ENCODE results near the gene ZNF141.
"Not testable (repeated sequence)": the region's sequence is repeated elsewhere in the genome, so short reads cannot be mapped to it uniquely, and the experiment has no call there.

Gene ZNF141

DNA sequence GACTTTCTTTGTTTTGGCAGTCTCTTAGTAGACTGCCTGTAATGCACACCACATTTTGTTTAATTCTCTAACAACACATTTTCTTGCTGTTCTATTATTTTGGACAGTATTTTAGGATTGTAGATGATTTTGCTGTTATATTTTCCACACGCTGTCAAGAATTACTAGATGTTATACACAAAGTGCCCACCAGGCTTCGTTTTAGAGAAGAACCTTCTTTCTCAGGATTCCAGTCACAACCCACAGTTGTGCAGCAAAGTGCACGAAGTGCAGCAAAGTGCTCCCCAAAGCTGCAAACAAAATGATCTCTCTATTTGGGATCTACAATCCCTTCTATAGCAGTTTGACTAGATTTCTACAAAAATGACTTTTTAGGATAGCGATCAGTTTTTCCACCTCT, 2.4 kb downstream of the ZNF141 start:
- peak overlapping the region; percentile 98 for H3K4me3 Mint-ChIP-seq
- no peak overlapping the region for H3K27ac Mint-ChIP-seq
- H3K27me3 Mint-ChIP-seq = no peaks in the 10 kb centered on the region
- peaks cover 31% of the 10 kb centered on the region for H3K4me1 Mint-ChIP-seq
- peaks cover 52% of the 10 kb centered on the region for H3K36me3 Mint-ChIP-seq
- peaks cover 20% of the 10 kb centered on the region for H3K9me3 Mint-ChIP-seq

DNA sequence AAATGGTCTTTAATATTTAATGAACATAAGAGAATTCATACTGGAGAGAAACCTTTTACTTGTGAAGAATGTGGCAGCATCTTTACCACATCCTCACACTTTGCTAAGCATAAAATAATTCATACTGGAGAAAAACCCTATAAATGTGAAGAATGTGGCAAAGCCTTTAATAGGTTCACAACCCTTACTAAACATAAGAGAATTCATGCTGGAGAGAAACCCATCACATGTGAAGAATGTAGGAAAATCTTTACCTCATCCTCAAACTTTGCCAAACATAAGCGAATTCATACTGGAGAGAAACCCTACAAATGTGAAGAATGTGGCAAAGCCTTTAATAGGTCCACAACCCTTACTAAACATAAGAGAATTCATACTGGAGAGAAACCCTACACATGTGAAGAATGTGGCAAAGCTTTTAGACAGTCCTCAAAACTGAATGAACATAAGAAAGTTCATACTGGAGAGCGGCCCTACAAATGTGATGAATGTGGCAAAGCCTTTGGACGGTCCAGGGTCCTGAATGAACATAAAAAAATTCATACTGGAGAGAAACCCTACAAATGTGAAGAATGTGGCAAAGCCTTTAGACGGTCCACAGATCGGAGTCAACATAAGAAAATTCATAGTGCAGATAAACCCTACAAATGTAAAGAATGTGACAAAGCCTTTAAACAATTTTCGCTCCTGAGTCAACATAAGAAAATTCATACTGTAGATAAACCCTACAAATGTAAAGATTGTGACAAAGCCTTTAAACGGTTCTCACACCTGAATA, 35.6 kb downstream of the ZNF141 start:
- no peaks in the 10 kb centered on the region for H3K27me3 Mint-ChIP-seq
- no peaks in the 10 kb centered on the region for H3K4me1 Mint-ChIP-seq
- H3K9me3 Mint-ChIP-seq = peaks cover 9% of the 10 kb centered on the region
- peak overlapping the region; percentile 36 for H3K4me3 Mint-ChIP-seq
- peak overlapping the region; percentile 23 for H3K27ac Mint-ChIP-seq
- H3K36me3 Mint-ChIP-seq = peaks cover 50% of the 10 kb centered on the region

DNA sequence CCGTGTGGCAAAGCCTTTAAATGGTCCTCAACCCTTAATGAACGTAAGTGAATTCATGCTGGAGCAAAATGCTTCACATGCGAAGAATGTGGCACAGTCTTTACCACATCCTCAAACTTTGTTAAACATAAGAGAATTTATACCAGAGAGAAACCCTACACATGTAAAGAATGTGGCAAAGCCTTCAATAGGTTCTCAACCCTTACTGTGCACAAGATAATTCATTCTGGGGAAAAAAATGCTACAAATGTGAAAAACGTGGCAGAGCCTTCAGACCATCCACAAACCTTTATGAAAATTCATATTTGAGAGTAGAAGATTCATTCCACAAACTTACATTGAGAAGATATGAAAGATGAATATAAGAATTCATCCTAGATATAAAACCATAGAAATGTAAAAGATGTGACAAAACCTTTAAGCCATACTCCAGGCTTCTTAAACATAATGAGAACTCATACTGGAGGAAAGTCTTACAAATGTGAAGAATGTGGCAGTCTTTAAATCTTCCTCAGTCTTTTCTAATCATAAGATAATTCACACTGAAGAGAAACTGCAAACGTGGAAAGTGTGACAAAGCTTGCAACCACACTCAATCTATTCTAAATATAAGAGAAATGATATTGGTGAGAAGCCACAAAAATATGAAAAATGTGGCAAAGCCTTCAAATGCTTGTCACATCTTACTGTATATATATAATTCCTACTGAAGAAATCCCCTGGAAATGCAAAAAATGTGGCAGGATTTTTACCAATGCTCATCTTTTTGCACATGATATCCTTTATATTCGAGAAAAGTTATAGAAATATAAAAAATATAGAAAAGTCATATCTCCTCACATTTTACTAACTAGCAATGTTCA, 36.9 kb downstream of the ZNF141 start:
- no peak overlapping the region for H3K27ac Mint-ChIP-seq

DNA sequence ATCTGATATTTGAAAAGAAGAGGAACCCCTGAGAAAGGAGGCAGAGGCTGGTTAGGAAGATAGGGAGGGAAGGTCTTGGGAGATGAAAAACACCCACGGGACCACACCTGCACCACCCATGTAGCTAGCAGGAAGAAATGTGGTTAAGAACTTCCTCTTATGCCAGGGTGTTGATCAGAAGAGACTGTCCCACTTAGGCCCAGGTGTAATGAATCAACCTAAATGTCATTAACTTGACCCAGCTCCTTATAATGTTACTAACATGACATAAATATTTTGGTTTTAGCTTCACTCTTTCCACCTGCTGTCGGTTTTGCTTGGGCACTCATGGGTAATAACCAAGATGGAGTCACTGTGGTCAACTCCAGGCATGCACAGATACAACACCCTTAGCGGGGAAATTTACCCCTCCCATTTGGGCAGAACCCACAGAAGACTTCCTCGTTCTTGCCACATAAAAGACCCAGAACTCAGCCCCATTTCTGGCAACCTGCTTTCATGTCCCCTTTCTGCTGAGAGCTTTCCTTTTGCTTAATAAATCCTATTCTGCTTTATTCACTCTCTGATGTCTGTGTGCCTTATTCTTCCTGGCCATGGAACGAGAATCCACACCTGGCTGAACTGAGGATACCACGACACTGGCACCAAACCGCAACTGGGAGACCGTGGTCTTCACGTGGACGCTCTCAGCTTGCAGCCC, 46.8 kb downstream of the ZNF141 start:
- no peaks in the 10 kb centered on the region for H3K27me3 Mint-ChIP-seq
- H3K4me1 Mint-ChIP-seq = peaks cover 4% of the 10 kb centered on the region
- no peak overlapping the region for H3K27ac Mint-ChIP-seq
- peaks cover 4% of the 10 kb centered on the region for H3K9me3 Mint-ChIP-seq
- H3K36me3 Mint-ChIP-seq = peaks cover 19% of the 10 kb centered on the region
- H3K4me3 Mint-ChIP-seq = no peak overlapping the region

More for the DNA sequence above, 36.9 kb downstream of the ZNF141 start:
- Mint-ChIP-seq H3K4me3 (no peak overlapping the region), H3K4me1 (no peaks in the 10 kb centered on the region), H3K27me3 (no peaks in the 10 kb centered on the region), H3K36me3 (peaks cover 42% of the 10 kb centered on the region), H3K9me3 (peaks cover 5% of the 10 kb centered on the region)

DNA sequence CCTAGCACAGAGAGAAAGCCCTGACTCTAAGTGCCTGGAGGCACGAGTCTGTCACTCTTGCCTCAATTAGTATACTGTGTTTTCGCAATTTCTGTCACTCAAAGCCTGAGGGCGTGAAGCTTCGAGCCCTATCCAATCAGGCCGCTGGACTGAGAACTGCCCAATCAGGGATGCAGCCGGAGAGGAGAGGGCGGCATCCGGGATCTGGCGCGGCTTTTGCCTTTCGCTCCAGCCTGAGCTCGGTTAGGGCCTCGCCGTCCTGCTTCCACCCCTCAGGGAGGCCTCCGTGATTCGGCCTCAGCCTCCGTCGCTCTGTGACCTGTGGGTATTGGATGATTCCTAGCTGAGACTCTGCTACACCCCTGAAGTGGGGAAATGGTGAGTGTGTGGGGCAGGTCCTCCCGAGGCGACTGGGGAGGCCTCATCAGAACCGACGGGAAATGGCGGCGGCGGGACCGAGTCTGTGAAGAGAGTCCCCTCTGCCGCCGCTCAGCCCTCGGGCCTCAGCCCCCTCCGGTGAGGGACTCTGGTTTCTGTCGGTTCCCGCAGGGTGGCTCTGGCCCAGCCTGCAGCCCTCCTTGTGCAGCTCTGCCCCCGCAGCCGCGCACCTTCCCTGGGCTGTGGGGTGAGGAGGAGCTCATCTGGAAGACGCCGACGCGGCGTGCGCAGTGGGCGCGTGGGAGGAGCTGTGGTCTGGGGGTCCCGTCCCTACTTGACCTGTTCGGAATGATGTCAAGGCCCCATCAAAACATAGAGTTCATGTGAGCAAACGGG, 48.5 kb downstream of the ZNF141 start:
- Mint-ChIP-seq H3K4me1 (peaks cover 4% of the 10 kb centered on the region), H3K4me3 (no peak overlapping the region), H3K27ac (no peak overlapping the region), H3K9me3 (peaks cover 4% of the 10 kb centered on the region), H3K36me3 (peaks cover 26% of the 10 kb centered on the region), H3K27me3 (no peaks in the 10 kb centered on the region)

DNA sequence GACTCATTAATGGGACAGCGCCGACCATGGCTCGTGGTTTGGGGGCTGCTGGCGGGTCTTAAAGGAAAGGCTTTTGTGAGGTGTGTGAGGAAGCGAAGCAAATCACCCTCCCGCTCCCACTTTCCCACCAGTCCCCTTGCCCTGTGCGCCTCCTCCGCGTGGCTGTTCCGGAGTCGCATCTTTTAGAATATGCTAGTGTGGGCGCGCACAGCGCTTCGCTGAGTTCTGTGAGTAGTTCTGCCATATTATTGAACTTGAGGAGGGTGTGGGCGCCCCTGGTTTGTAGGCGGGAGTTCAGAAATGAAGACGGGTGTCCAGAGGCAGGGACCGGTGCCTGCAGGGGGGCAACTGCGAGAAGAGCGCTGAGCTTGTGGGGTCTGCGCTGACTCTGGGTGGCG, 49.1 kb downstream of the ZNF141 start:
- peaks cover 24% of the 10 kb centered on the region for H3K36me3 Mint-ChIP-seq
- no peaks in the 10 kb centered on the region for H3K27me3 Mint-ChIP-seq
- H3K4me1 Mint-ChIP-seq = peaks cover 4% of the 10 kb centered on the region
- H3K4me3 Mint-ChIP-seq = no peak overlapping the region
- H3K27ac Mint-ChIP-seq = no peak overlapping the region
- peaks cover 4% of the 10 kb centered on the region for H3K9me3 Mint-ChIP-seq

DNA sequence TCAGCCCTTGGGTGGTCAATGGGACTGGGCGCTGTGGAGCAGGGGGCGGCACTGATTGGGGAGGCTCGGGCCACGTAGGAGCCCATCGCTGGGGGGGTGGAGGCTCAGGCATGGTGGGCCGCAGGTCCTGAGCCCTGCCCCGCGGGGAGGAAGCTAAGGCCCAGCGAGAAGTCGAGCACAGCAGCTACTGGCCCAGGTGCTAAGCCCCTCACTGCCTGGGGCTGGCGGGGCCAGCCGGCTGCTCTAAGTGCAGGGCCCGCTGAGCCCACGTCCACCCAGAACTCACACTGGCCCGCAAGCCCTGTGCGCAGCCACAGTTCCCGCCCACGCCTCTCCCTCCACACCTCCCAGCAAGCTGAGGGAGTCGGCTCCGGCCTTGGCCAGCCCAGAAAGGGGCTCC, 66.4 kb downstream of the ZNF141 start:
- no peak overlapping the region for H3K4me3 Mint-ChIP-seq

DNA sequence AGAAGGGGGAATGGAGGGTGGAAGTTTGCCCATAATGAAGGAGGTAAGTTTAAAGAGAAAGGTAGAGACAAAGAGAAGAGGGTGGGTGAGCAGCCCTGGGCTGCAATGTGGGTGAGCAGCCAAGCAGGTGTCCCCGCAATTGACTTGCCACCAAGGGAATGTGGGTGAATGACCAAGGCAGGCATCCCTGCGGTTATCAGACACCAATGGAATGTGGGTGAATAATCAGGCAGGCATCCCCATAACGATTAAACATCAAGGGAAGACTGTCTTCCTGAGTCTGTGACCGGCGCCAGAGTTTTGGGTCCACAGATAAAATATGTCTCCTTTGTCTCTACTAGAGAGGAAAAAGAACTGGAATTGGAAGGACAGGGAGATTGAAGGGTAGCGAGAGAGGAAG, 70.7 kb downstream of the ZNF141 start:
- H3K27ac Mint-ChIP-seq, H3K4me1 Mint-ChIP-seq, H3K27me3 Mint-ChIP-seq, H3K4me3 Mint-ChIP-seq: not testable (repeated sequence)
- H3K9me3 Mint-ChIP-seq = peaks cover 37% of the 10 kb centered on the region
- peaks cover 40% of the 10 kb centered on the region for H3K36me3 Mint-ChIP-seq

More for the DNA sequence above, 66.4 kb downstream of the ZNF141 start:
- H3K36me3 Mint-ChIP-seq = peaks cover 42% of the 10 kb centered on the region
- no peaks in the 10 kb centered on the region for H3K4me1 Mint-ChIP-seq
- H3K27me3 Mint-ChIP-seq = no peaks in the 10 kb centered on the region
- H3K9me3 Mint-ChIP-seq = peaks cover 37% of the 10 kb centered on the region
- no peak overlapping the region for H3K27ac Mint-ChIP-seq

DNA sequence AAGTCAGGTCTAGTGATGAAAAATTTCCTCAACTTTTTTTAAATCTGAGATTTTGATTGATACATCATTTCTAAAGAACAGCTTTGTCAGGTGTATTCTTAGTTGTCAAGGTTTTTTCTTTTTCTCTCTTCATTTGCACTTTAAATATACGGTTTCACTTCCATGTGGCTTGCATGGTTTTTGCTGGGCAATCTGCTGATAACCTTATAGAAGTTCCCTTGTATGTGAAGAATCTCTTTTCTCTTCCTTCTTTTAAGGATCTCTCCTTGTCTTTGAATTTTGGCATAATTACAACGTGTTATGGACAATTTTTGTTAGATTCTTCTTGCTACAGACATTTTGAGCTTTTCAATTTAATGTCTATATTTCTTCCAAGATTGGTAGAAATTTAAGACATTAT, 85.0 kb downstream of the ZNF141 start:
- H3K4me1 Mint-ChIP-seq = no peaks in the 10 kb centered on the region
- no peak overlapping the region for H3K4me3 Mint-ChIP-seq
- no peak overlapping the region for H3K27ac Mint-ChIP-seq
- peaks cover 24% of the 10 kb centered on the region for H3K9me3 Mint-ChIP-seq
- H3K36me3 Mint-ChIP-seq = peaks cover 31% of the 10 kb centered on the region
- no peaks in the 10 kb centered on the region for H3K27me3 Mint-ChIP-seq

Measured in activated naive CD4-positive, alpha-beta T cell treated with anti-CD3 and anti-CD28 coated beads, Interleukin-2, amount 50 U/mL, for 24 hours (primary cell).